ENCODE results near the gene SYVN1. TPM values are rescaled to one million over a fixed set of nuclear protein-coding genes. Genes with fewer than 3 reads are reported as not detected.

SYVN1 gene
- total RNA-seq, 2 experiments from 2014 or later: 24.5 to 26.2 TPM

DNA sequence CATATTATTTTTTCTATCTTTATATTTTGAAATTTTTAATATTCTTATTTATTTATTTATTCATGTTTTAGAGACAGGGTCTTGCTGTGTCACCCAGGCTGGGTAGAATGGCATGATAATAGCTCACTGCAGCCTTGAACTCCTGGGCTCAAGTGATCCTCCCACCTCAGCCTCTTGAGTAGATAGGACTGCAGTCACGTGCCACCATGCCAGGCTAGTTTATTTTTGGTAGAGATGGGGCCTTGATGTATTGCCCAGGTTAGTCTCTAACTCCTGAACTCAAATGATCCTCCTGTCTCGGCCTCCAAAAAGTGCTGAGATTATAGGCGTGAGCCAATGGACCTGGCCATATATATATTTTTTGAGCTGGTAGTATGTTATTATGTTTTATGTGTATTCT, 33.3 kb upstream of the SYVN1 start:
- CTCF ChIA-PET: interaction anchor here (1.0 to 1.6 kb wide), 2 partner anchors 14 to 162 kb away, joined by 3 to 5 read pairs; partner anchors contain the start of gene CAPN1
- no peaks in the 10 kb centered on the region for H3K9me3 Mint-ChIP-seq

DNA sequence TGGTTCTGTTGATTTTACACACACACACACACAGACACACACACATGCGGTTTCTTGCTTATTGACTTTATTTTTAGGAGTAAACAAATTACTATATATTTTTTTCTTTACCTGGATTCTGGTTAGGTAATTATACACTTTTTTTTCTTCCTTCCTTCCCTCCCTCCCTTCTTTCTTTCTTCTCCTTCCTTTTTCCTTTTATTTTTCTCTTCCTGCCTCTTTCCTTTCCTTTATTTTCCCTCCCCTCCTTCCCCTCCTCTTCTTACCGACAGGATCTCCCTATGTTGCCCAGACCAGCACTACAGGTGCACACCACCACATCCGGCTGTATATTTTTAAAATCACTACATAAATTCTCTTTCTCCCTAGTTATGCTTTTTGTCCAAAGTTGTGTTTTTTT, 32.6 kb upstream of the SYVN1 start:
- Mint-ChIP-seq H3K4me3 (no peak overlapping the region), H3K36me3 (no peaks in the 10 kb centered on the region), H3K27me3 (no peaks in the 10 kb centered on the region), H3K27ac (no peak overlapping the region), H3K9me3 (no peaks in the 10 kb centered on the region), H3K4me1 (ENCODE audit: low read depth) (peaks cover 3% of the 10 kb centered on the region)
- intact Hi-C loops (cut with micrococcal nuclease): no loop called here
- POLR2A ChIA-PET: no interaction called here
- DNase-seq: no peak
- CTCF ChIA-PET: interaction anchor here (1.6 kb wide), 1 partner anchor 163 kb away, joined by 3 read pairs; no protein-coding TSS in a partner anchor

More for the DNA sequence above, 33.3 kb upstream of the SYVN1 start:
- H3K4me1 Mint-ChIP-seq (ENCODE audit: low read depth): peaks cover 3% of the 10 kb centered on the region
- H3K27ac Mint-ChIP-seq: no peak overlapping the region
- POLR2A ChIA-PET: no interaction called here
- DNase-seq: no peak
- intact Hi-C loops (cut with micrococcal nuclease): no loop called here
- H3K27me3 Mint-ChIP-seq: no peaks in the 10 kb centered on the region
- no peaks in the 10 kb centered on the region for H3K36me3 Mint-ChIP-seq
- no peak overlapping the region for H3K4me3 Mint-ChIP-seq

DNA sequence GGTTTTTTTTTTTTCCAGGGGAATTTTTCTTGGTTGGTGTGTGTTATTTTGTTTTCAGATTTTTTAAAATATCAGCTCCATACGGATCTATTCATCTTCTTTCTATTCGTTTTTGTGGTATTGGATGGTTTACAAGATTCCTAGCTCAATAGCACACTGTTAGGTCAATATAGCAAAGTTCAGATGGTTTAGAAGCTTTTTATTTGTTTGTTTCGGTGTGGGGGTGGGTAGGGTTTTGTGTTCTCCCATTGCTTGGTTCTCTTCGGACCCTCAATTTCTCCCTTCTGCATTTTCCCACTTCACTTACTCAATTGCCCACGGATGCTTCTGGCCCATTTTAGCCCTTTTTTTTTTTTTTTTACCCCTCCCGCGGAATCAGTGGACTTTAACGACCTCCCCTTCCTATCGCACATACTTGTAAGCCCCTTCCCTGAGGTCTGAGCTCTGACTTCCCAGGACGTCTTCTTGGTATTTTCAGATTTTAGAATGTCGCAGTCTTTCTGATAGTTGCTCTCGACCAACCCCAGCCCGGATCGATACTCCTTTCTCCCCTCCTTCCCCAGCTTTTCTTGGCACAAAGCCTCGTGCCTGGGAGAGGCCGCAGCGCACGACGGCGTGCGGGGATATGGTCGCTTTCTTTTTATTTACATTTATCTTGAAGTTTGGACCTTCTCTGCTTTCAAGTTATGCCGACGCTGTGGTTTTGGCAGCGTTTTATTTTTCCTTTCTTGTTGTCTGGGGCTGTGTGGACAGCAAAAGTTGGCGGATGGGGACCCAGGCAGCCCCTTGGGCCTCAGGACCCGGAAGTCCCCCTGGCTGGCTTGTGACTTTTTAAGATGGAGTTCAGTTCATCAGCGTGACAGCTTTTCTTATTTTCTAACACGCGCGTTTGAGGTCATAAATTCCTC, 31.3 kb upstream of the SYVN1 start:
- H3K4me1 Mint-ChIP-seq (ENCODE audit: low read depth): peaks cover 3% of the 10 kb centered on the region
- intact Hi-C loops (cut with micrococcal nuclease): no loop called here
- no peaks in the 10 kb centered on the region for H3K9me3 Mint-ChIP-seq
- H3K27me3 Mint-ChIP-seq: no peaks in the 10 kb centered on the region
- no peak overlapping the region for H3K4me3 Mint-ChIP-seq
- no peak overlapping the region for H3K27ac Mint-ChIP-seq
- CTCF ChIA-PET: no interaction called here
- no peaks in the 10 kb centered on the region for H3K36me3 Mint-ChIP-seq
- POLR2A ChIA-PET: no interaction called here
- DNase-seq: no peak

DNA sequence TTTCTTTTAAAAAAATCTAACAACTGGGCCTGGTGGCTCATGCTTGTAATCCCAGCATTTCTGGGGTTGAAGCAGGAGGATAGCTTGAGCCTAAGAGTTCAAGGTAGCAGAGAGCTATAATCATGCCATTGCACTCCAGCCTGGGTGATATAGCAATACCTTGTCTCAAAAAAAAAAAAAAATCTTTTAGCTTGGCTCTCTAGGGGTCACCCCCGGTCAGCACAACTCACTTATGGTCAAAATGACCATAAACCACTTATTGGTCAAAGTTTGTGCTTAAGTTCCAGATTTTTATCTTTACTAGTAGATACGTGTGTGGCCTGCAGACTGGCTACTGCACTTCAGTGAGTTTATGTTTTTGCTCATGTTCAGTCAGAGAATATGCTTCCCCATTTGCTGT, 29.4 kb upstream of the SYVN1 start:
- intact Hi-C loops (cut with micrococcal nuclease): no loop called here
- Mint-ChIP-seq H3K36me3 (no peaks in the 10 kb centered on the region), H3K9me3 (no peaks in the 10 kb centered on the region), H3K27me3 (peaks cover 5% of the 10 kb centered on the region), H3K27ac (no peak overlapping the region), H3K4me1 (ENCODE audit: low read depth) (peaks cover 3% of the 10 kb centered on the region), H3K4me3 (no peak overlapping the region)
- CTCF ChIA-PET: no interaction called here
- no peak for DNase-seq
- POLR2A ChIA-PET: no interaction called here

DNA sequence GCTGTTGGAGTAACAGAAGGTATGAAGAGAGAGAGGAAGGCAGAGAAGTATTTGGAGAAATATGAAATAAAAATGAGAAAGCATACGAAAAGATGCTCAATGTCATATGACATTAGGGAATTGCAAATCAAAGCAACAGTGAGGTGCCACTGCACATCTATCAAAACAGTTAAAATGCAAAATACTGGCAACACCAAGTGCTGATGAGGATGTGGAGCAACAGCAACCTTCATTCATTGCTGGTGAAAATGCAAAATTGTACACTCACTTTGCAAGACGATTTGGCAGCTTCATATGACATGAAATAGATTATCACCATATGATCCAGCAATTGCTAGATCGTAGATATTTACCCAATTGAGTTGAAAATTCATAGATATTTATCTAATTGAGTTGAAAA, 26.3 kb upstream of the SYVN1 start:
- CTCF ChIA-PET: no interaction called here
- no peak overlapping the region for H3K4me3 Mint-ChIP-seq
- H3K9me3 Mint-ChIP-seq: no peaks in the 10 kb centered on the region

DNA sequence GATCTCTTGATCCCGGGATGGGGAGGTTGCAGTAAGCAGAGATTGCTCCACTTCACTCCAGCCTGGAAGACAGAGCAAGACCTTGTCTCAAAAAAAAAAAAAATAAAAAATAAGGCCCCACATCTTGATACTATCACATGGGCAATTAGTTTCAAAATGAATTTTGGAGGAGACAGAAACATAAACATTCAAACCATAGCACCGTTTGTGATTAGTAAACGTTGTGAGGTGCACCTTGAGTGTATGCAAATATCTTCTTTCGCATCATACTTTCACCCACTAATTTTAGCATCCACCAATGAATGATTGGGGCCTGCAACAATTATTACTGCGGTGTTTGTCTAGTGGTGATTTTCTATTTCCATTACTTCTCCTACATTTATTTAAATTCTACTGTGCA, 24.7 kb upstream of the SYVN1 start:
- ChIA-PET POLR2A (no interaction called here), CTCF (no interaction called here)
- no peak overlapping the region for H3K27ac Mint-ChIP-seq
- no peaks in the 10 kb centered on the region for H3K4me1 Mint-ChIP-seq (ENCODE audit: low read depth)
- intact Hi-C loops (cut with micrococcal nuclease): no loop called here
- H3K36me3 Mint-ChIP-seq: no peaks in the 10 kb centered on the region
- no peaks in the 10 kb centered on the region for H3K9me3 Mint-ChIP-seq
- no peak overlapping the region for H3K4me3 Mint-ChIP-seq
- peaks cover 6% of the 10 kb centered on the region for H3K27me3 Mint-ChIP-seq
- no peak for DNase-seq

More for the DNA sequence above, 26.3 kb upstream of the SYVN1 start:
- no peak for DNase-seq
- POLR2A ChIA-PET: no interaction called here
- no peaks in the 10 kb centered on the region for H3K4me1 Mint-ChIP-seq (ENCODE audit: low read depth)
- peaks cover 6% of the 10 kb centered on the region for H3K27me3 Mint-ChIP-seq
- H3K27ac Mint-ChIP-seq: no peak overlapping the region
- H3K36me3 Mint-ChIP-seq: no peaks in the 10 kb centered on the region
- intact Hi-C loops (cut with micrococcal nuclease): no loop called here

DNA sequence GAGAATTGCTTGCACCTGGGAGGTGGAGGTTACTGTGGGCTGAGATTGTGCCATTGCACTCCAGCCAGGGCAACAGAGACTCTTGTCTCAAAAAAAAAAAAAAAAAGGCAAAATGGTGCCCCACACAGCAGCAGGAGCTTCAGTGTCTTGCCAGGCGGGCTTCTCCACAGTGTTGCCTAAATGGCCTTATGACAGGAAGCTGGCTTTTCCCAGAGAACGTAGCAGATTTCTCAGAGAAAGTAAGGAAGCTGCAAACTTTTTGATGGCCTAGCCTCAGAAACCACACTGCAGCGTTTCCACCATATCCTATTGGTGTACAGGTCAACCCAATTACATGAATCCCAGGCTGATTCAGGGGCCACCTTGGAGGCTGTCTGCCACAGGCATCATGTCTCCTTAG, 23.0 kb upstream of the SYVN1 start:
- ChIA-PET POLR2A (no interaction called here), CTCF (interaction anchor here (0.5 to 0.6 kb wide), 2 partner anchors 159 to 1270 kb away, joined by 3 read pairs; no protein-coding TSS in a partner anchor)
- intact Hi-C loops (cut with micrococcal nuclease): no loop called here
- no peak for DNase-seq
- H3K36me3 Mint-ChIP-seq: no peaks in the 10 kb centered on the region
- no peak overlapping the region for H3K4me3 Mint-ChIP-seq
- no peak overlapping the region for H3K27ac Mint-ChIP-seq
- no peaks in the 10 kb centered on the region for H3K4me1 Mint-ChIP-seq (ENCODE audit: low read depth)
- H3K9me3 Mint-ChIP-seq: no peaks in the 10 kb centered on the region
- peaks cover 6% of the 10 kb centered on the region for H3K27me3 Mint-ChIP-seq

DNA sequence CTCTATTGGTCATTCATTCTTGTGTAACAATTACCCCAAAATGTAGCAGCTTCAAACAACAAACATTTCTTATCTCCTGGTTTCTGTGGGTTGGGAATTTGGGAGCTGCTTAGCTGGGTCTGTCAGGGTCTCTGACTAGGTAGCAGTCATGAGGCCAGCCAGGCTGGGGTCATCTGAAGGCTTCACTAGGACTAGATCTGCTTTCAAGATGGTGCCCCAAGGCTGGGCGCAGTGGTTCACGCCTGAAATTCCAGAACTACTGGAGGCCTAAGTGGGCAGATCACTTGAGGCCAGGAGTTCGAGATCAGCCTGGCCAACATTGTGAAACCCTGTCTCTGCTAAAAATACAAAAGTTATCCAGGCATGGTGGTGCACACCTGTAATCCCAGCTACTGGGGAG, 22.6 kb upstream of the SYVN1 start:
- H3K4me3 Mint-ChIP-seq: no peak overlapping the region
- DNase-seq: no peak
- intact Hi-C loops (cut with micrococcal nuclease): no loop called here
- CTCF ChIA-PET: no interaction called here
- H3K27me3 Mint-ChIP-seq: peaks cover 6% of the 10 kb centered on the region
- no peaks in the 10 kb centered on the region for H3K4me1 Mint-ChIP-seq (ENCODE audit: low read depth)
- no peaks in the 10 kb centered on the region for H3K9me3 Mint-ChIP-seq
- H3K36me3 Mint-ChIP-seq: no peaks in the 10 kb centered on the region
- POLR2A ChIA-PET: no interaction called here
- H3K27ac Mint-ChIP-seq: no peak overlapping the region

DNA sequence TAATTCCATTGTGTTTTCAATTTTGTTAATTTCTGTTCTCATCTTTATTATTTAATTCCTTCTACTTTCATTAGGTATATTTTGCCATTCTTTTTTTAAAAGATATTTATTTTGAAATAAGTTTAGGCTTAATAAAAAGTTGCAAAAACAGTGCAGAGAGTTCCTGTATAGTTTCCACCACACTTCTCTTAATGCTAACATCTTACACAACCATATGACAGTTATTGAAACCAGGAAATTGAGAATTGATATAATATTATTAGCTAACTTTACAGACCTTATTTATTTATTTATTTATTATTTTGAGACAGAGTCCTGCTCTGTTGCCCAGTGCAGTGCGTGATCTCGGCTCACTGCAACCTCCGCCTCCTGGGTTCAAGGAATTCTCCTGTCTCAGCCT, 21.9 kb upstream of the SYVN1 start:
- CTCF ChIA-PET: no interaction called here
- intact Hi-C loops (cut with micrococcal nuclease): no loop called here
- DNase-seq: no peak

DNA sequence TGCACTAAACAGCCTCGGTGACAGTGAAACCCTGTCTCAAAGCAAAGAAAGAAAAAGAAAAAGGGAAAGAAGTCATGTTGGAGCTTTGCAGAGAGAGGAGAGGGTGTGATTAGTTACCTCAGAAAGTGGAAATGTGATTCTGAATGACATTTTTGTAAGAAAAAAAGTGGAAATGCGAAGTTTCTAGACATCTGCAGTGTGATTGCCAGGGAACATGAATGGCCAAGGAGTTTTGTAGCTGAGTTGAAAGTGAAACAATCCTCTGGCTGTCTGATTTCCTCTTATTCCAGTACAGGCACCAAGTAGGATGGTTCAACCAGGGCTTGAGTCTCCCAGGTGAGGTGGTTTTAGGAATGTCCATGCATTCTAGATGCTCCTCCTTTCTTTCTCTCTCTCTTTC, 17.8 kb upstream of the SYVN1 start:
- Mint-ChIP-seq H3K27me3 (no peaks in the 10 kb centered on the region), H3K9me3 (peaks cover 3% of the 10 kb centered on the region), H3K36me3 (no peaks in the 10 kb centered on the region), H3K27ac (no peak overlapping the region), H3K4me1 (ENCODE audit: low read depth) (peaks cover 5% of the 10 kb centered on the region), H3K4me3 (no peak overlapping the region)
- DNase-seq: no peak
- intact Hi-C loops (cut with micrococcal nuclease): no loop called here
- ChIA-PET POLR2A (no interaction called here), CTCF (interaction anchor here (1.0 kb wide), 1 partner anchor 98 kb away, joined by 3 read pairs; no protein-coding TSS in a partner anchor)

More for the DNA sequence above, 21.9 kb upstream of the SYVN1 start:
- Mint-ChIP-seq H3K4me1 (ENCODE audit: low read depth) (no peaks in the 10 kb centered on the region), H3K4me3 (no peak overlapping the region), H3K27me3 (peaks cover 6% of the 10 kb centered on the region), H3K27ac (no peak overlapping the region), H3K9me3 (no peaks in the 10 kb centered on the region), H3K36me3 (no peaks in the 10 kb centered on the region)
- POLR2A ChIA-PET: no interaction called here

DNA sequence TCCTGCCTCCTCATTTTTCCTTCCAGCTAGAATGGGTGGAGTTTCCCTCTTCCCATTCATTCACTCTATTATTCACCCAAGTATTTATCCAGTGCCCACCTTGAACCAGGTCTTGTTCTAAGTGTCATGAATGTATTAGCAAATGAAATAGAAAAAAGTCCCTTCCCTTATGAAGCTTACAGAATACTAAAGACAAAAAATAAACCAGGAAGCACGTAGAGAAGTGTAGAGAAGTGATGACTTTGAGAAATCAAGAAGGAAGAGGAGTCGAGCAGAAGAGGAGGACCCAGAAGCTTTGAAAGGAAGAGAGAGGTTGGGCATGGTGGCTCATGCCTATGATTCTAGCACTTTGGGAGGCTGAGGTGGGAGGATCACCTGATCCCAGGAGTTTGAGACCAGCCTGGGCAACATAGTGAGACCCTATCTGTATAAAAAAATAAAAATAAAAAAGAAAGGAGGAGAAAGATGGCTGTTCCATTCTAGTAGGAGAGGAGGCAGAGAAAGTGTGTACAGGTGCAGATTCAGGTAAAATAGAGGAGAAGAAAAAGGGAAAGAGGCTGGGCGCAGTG, 17.1 kb upstream of the SYVN1 start:
- Mint-ChIP-seq H3K4me3 (no peak overlapping the region), H3K36me3 (no peaks in the 10 kb centered on the region), H3K27ac (no peak overlapping the region), H3K4me1 (ENCODE audit: low read depth) (peaks cover 5% of the 10 kb centered on the region), H3K9me3 (peaks cover 3% of the 10 kb centered on the region), H3K27me3 (no peaks in the 10 kb centered on the region)
- ChIA-PET CTCF (no interaction called here), POLR2A (no interaction called here)
- intact Hi-C loops (cut with micrococcal nuclease): no loop called here
- no peak for DNase-seq

DNA sequence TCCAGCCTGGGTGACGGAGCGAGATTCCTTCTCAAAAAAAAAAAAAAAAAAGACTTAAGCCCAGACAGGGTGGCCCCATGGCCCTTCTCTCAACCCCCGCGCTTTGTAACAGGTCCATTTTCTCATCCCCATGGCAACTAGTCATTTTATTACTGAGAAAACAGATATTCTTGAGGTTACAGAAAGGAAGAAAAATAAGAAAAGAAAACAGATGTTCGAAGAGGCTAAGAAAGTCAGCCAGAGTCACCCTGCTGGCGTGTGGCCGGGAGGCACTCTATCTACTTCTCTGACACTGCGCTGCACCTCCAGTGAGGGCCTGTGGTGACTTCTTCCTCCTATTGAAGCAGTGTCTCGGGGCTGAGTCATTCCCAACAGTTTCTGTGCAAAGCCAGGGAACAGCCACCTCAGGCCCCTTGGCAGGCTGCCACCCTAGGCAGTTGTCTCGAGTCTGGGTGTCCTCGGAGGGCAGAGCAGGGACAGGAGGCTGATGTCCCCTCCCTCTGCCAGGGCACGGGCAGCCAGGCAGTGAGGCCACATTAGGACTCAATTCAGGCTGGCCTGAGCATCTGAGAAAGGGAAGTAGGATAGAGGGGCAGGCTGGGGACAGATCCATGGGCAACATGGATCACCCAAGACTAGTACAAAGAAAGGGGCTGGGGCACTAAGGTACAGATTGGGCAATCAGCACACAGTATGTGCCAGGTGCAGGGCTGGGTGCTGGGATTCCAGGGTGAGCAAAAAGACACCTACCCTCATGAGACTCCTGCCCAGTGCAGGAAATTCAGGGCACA, 16.4 kb upstream of the SYVN1 start:
- Mint-ChIP-seq H3K36me3 (no peaks in the 10 kb centered on the region), H3K4me1 (ENCODE audit: low read depth) (peaks cover 5% of the 10 kb centered on the region), H3K27me3 (no peaks in the 10 kb centered on the region), H3K27ac (no peak overlapping the region), H3K9me3 (peaks cover 3% of the 10 kb centered on the region), H3K4me3 (no peak overlapping the region)
- intact Hi-C loops (cut with micrococcal nuclease): no loop called here
- ChIA-PET CTCF (no interaction called here), POLR2A (no interaction called here)
- peak; percentile 62 for DNase-seq
